Mesenteric fat pad (tissue), 1 donor: ENCODE measurements around the gene PRPF40A. TPM values are rescaled to one million over a fixed set of nuclear protein-coding genes. Genes with fewer than 3 reads are reported as not detected.

Experiments
- DNase-seq: peaks from one replicate; pipeline ENCODE4 v3.0.0-alpha.2; 2020; ENCODE audit warnings: low spot score
- total RNA-seq: library from RNA; stranded (reverse); fragmentation: NEBNext Ultra II Directional; extraction: Animal tissue kit (Norgen Biotek cat#: 25700); gene quantifications from one replicate; pipeline ENCODE4 v1.2.1, GENCODE V29; 2021
- donor health status: DM: yes; HTN: yes; CAD: no.

PRPF40A gene
- total RNA-seq, 1 donor from 2014 or later, result 79.2 TPM

GRCh38 chr2:152620208-152620607 is 97.1 kb downstream of the PRPF40A start:
- DNase-seq, result no peak

DNA sequence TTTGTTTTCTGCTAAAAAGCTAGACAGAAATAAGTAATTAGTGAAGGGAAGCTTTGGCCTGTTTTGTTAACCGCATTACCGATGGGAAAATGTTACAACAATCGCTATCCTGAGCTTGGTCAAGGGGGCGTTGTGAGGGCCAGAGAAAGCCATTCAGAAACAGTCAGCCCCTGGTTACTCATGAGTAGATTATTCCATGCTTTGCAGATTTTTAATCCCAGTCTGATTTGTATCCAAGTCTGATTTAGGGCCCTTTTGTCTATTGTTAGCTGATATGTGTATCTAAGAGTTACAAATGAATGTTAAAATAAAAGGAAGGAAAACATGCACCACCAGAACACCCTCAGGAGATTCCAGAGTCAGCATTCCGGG is 99.1 kb downstream of the PRPF40A start:
- no peak for DNase-seq

DNA sequence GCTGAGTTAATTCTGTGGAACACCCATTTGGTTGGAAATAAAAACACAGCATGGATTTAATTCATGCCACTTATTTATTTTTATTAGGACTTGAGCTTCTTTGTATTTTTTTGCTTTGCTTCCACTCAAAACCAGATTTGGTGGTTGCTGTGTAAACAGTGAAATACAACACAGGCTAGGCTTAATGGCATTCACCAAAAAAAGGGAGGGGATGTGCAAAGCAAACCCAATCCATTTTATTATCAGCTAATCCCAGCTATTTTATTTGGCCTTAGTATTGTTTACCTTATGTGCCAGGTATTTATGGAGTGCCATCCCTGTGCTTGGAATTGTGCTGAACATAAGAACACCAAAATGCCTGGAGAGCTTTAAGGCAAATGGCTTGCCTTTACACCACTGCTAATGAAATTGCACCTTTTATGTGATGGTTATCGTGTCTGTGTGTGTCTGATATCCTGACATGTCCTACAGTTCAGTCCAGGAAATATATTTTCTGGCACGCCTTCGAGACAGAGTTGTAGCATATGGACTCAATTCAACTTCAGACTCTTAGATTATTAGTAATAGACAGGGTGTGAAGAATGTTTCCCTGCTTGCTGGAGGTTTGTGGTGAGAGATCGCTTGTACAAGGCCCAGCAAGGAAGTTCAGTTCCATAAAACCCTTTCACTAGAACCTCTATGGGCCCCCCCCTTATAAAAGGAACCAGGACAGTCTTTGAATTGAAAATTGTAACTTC is 99.6 kb downstream of the PRPF40A start:
- DNase-seq, result no peak

DNA sequence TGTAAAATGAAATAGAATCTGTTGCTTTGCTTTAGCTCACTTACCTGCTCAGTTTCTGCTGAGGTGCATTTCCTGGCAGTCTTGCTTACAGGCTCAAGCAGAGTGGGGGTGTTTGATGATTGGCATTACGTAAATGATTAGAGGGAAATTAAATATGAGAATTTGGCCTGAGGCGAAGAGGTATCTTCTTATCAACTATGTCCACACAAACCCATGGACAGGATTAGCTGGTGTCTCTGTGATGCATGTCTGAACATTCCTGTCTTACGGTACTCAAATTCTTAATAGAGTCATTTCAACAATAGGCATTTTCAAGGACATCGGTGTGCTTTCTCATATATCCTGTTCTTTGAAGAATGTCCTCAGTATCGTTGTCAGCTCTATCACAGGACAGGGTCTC is 102.1 kb downstream of the PRPF40A start:
- DNase-seq, result no peak

DNA sequence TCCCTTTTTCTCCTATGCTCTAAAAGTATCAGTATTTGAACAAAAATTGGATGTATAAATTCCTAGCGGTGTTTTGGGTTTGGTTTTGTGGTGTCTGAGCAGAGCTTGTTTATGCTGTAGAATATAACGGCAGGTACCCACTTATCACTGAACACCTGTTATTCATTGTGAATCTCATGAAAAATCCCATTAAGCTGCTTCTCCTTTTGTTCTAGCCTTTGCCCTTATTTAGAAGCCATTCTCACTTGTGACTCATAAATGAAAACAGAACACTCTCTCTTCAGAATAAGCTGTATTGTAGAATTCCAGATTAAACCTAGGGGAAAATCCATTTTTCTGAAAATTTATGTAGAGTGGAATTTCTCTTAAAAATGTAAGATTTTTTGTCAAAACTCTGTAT is 104.0 kb downstream of the PRPF40A start:
- DNase-seq, result no peak

DNA sequence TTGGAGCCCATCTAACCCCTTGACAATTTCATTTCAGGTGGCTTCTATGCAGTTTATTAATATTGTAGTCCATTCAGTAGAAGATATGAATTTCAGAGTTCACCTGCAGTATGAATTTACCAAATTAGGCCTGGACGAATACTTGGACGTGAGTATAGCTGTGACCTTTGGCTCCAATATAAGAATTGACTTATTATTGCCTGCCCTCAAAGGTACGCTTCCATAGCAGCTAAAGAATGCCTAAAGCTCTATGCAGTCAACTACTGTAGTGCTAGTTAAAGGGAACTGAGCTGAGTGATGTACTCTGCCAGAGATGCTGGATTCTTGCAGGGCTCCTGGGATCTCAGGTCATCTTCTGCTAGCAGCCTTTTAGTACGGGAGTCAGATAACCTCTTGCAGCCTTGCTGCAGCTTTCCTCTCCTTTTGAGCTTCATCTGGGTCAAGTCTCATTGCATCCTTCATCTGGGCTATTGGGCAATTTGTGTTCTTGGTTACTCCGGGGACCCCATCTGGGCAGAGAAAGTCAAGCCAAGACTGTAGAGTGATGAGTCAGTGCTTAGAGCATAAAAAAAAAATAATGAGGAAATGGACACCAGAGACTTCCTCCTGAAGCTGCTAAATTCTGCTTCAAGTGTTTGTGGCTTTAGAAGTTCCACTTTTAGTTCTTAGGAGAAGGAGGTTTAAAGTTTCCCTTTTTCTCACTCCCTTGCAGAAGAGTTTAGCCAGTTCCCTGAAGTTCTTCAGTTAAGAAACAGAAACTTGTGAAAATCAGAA is 105.6 kb downstream of the PRPF40A start:
- DNase-seq, result no peak

DNA sequence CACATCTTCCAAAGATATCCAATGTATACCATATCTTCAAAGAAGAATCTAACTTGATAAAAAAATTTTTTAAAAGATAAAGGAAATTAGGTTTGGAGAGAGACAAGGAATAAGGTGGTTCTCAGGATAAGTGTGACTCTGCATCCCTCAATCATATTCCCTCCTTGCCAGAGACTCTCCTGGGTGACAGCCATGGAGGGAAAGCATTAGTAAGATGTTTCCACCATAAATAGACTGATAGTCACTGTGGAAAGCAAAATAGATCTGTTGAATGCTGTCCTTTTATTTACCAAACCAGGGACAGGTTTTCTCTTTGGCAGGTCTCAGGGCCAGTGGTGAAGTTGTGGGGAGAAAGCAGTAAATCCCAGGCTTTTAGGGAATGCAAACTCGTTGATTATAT is 107.6 kb downstream of the PRPF40A start:
- no peak for DNase-seq

- DNase-seq, result no peak
Measured at GRCh38 chr2:152609154-152609553, 108.1 kb downstream of the PRPF40A start.

DNA sequence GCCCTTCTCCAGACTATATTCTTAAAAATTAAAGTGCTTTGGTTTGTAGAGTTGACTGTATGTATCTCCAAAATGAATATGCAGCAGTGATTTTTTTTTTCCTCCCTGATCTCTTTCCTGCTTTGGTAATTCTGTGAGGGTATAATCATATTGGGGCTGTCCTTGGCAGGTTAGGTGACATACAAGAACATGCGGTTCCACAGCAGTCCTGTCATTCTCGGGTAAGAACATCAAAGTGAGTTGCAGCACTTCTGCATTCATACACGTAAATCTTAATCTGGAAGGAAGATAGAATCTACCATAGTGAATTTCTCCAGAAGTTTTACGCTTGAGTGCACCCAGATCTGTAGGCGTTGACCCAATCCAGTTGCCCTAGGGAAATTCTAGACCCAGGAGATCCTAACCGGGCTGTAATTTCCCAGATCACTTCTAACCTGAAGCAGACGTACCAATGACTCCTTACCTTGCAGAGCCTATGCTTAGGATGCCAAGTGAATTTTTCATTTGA is 109.4 kb downstream of the PRPF40A start:
- DNase-seq, result no peak

DNA sequence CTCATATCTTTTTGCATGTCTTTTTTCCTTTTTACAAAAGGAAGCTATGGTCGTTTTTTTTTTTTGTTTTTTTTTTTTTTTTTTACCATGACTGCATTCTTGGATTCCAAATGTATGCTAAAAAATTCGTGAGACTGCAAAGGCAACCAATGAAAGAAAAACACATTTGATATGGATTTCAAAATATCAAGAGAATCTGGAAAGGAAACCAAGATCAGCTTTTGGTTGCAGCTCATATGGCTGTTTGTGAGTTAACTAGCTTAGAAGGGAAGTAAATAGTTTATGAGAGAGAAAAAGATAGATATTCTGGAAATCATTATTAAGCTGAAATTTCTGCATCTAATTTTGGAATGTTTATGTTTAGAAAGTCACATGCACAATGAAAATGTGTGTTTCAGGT is 110.3 kb downstream of the PRPF40A start:
- DNase-seq, result no peak

- no peak for DNase-seq
Measured at GRCh38 chr2:152606081-152606480, 111.2 kb downstream of the PRPF40A start.

- DNase-seq, result no peak
Measured at GRCh38 chr2:152603166-152603565, 114.1 kb downstream of the PRPF40A start.

DNA sequence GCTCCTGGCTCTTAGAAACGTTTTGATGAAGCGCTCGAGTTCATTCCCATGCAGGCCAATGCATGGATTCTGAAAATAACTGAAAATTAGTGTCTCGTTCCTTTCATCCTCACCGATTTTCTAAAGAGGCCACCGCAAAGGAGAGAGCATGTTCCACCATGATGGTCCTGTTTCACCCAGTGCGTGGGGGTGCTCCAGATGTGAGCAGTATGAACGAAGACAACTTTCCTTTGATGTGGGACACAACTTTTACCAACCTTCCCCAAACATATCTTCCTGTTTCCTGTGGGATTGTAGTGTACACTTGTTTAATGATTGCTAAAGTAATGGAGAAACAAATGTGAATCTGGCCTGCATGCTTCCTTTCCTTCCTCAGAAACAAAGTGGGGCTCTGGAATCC is 114.5 kb downstream of the PRPF40A start:
- DNase-seq, result no peak

Other genes with a start within 250 kb of the PRPF40A start
- 8.8 TPM for gene ARL6IP6, start 1.2 kb upstream of the PRPF40A start, total RNA-seq